GM12878 (cell line): ENCODE data around the gene SYNJ2. TPM values are rescaled to one million over a fixed set of nuclear protein-coding genes. Genes with fewer than 3 reads are reported as not detected.

ENCODE experiments used
- ATAC-seq: fragments of 200-7000 bp; cut with Tn5 transposase; 3 replicates; pipeline ENCODE4 v1.9.1; 2020; ENCODE audit warnings: mild to moderate bottlenecking, moderate library complexity
- BruUV-seq: library from RNA; stranded (reverse); fragments of 400-500 nt; replicated peaks from 2 replicates; lab custom pipeline; 2021; lab: Mats Ljungman, UMichigan
- CTCF ChIA-PET: fragments of 300-600 bp; sonication (Branson Sonifier 250); formaldehyde crosslinking; extraction: SDS; loops from one replicate; lab custom pipeline; 2021; ENCODE audit warnings: inconsistent platforms; lab: Yijun Ruan, JAX
- POLR2A ChIA-PET: fragments of 350-600 bp; formaldehyde crosslinking; extraction: SDS; loops from one replicate; lab custom pipeline; 2021; ENCODE audit warnings: inconsistent platforms; lab: Charles Lee
- RAD21 ChIA-PET: fragments of 300-600 bp; sonication (Branson Sonifier 250); formaldehyde crosslinking; loops from one replicate; lab custom pipeline; 2023; ENCODE audit warnings: antibody characterized with exemption; ENCODE audit not compliant: unreplicated experiment; lab: Charles Lee
- SMC1A ChIA-PET: fragments of 300-600 bp; sonication (Branson Sonifier 250); formaldehyde crosslinking; loops from one replicate; lab custom pipeline; 2023; ENCODE audit not compliant: unreplicated experiment, uncharacterized antibody; lab: Charles Lee
- DNase-seq: peaks from one replicate; pipeline ENCODE4 v3.0.0-alpha.2; 2011; ENCODE audit warnings: low read depth, low spot score
- FAIRE-seq: peaks from 3 replicates; lab custom pipeline; 2011; peaks lifted over from hg19 to GRCh38; lab: Jason Lieb, UNC
- H2AFZ ChIP-seq: 2 replicates; pipeline ENCODE4 v1.6.0; 2011; ENCODE audit warnings: low read depth, low read length, control low read depth; ENCODE audit not compliant: control insufficient read depth
- H3K27ac ChIP-seq: 2 replicates; pipeline ENCODE4 v1.5.1; 2011; ENCODE audit warnings: control low read depth; ENCODE audit not compliant: control insufficient read depth, insufficient read depth
- H3K27me3 ChIP-seq, 2 experiments: replicated peaks in 1 of 2; 2 replicates each; pipeline versions ENCODE4 v1.6.0 to v1.6.1; 2011; ENCODE audit warnings: low read length in 1 of 2; ENCODE audit not compliant: control insufficient read depth in 2 of 2, insufficient read depth in 2 of 2
- H3K36me3 ChIP-seq, 2 experiments: 2 replicates each; pipeline ENCODE4 v1.5.1; 2011; ENCODE audit warnings: low read length in 1 of 2; ENCODE audit not compliant: control insufficient read depth in 2 of 2, insufficient read depth in 2 of 2
- H3K4me1 ChIP-seq: 2 replicates; pipeline ENCODE4 v1.6.1; 2011; ENCODE audit warnings: mild to moderate bottlenecking, low read length, moderate library complexity, mixed read lengths; ENCODE audit not compliant: control insufficient read depth, insufficient read depth
- H3K4me2 ChIP-seq: 2 replicates; pipeline ENCODE4 v1.6.0; 2011; ENCODE audit warnings: control low read depth; ENCODE audit not compliant: control insufficient read depth, insufficient read depth
- H3K4me3 ChIP-seq: fragments of 200-600 bp; sonication (generic); 2 replicates; pipeline ENCODE4 v1.5.1; 2016
- H3K79me2 ChIP-seq: 2 replicates; pipeline ENCODE4 v1.6.0; 2011; ENCODE audit warnings: low read length; ENCODE audit not compliant: control insufficient read depth, insufficient read depth
- H3K9ac ChIP-seq: 2 replicates; pipeline ENCODE4 v1.8.0; 2011; ENCODE audit warnings: low read length, control low read depth, mixed read lengths; ENCODE audit not compliant: control insufficient read depth, insufficient read depth
- H3K9me3 ChIP-seq: replicated peaks from 3 replicates; pipeline ENCODE4 v1.5.1; 2011; ENCODE audit warnings: mild to moderate bottlenecking, low read length; ENCODE audit not compliant: control insufficient read depth, insufficient read depth
- H4K20me1 ChIP-seq: 2 replicates; pipeline ENCODE4 v1.6.0; 2011; ENCODE audit not compliant: control insufficient read depth, insufficient read depth
- CUX1 ChIP-seq: IDR thresholded peaks from 2 replicates; pipeline ENCODE4 v1.6.1; 2012; ENCODE audit warnings: improper control_type of control experiment, low read depth, low read length; ENCODE audit not compliant: insufficient replicate concordance
- EP300 ChIP-seq, 2 experiments: fragments of 150-350 bp in 1 of 2; IDR thresholded peaks; 2 replicates each; pipeline ENCODE4 v1.6.1; 2011 to 2012; ENCODE audit warnings: low read depth in 2 of 2, low read length in 2 of 2, borderline replicate concordance in 1 of 2, improper control_type of control experiment in 1 of 2, inconsistent platforms in 1 of 2; ENCODE audit not compliant: control insufficient read depth in 1 of 2
- IKZF2 ChIP-seq, 2 experiments: fragments of 450-650 bp; IDR thresholded peaks; 2 replicates each; pipeline ENCODE4 v1.6.1; 2017; ENCODE audit warnings: mild to moderate bottlenecking in 2 of 2, moderate library complexity in 2 of 2
- MTA2 ChIP-seq: fragments of 450-650 bp; IDR thresholded peaks from 2 replicates; pipeline ENCODE4 v1.6.1; 2016; ENCODE audit warnings: low read depth, mild to moderate bottlenecking, moderate library complexity
- NFIC ChIP-seq: IDR thresholded peaks from 2 replicates; pipeline ENCODE4 v1.6.1; 2012; ENCODE audit warnings: low read depth, mild to moderate bottlenecking, inconsistent platforms, low read length, moderate library complexity
- PML ChIP-seq: IDR thresholded peaks from 2 replicates; pipeline ENCODE4 v1.6.1; 2012; ENCODE audit warnings: low read length, inconsistent platforms
- POU2F2 ChIP-seq: IDR thresholded peaks from 3 replicates; pipeline ENCODE4 v1.6.1; 2011; ENCODE audit warnings: low read depth, mild to moderate bottlenecking, low read length, borderline replicate concordance
- RAD21 ChIP-seq: IDR thresholded peaks from 2 replicates; pipeline ENCODE4 v1.6.1; 2011; ENCODE audit warnings: mild to moderate bottlenecking, low read depth, low read length, moderate library complexity; ENCODE audit not compliant: insufficient read depth
- RUNX3 ChIP-seq: IDR thresholded peaks from 2 replicates; pipeline ENCODE4 v1.6.1; 2012; ENCODE audit warnings: low read length, inconsistent platforms
- TCF12 ChIP-seq: IDR thresholded peaks from 2 replicates; pipeline ENCODE4 v1.6.1; 2011; ENCODE audit warnings: low read depth, mild to moderate bottlenecking, low read length
- WGBS: methylation state at CpG from one replicate; pipeline ENCODE4 v1.1.6; 2016; ENCODE audit warnings: low lambda C conversion rate; ENCODE audit not compliant: insufficient replicate concordance, insufficient coverage; ENCODE audit errors: missing lambda C conversion rate; 5-methylcytosine and 5-hydroxymethylcytosine counted together
- in situ Hi-C: fragments of 300-500 bp; cut with MboI; formaldehyde crosslinking; loops from 9 replicates; pipeline ENCODE4 v1.14.3; 2018; ENCODE audit warnings: mixed read lengths
- intact Hi-C: fragments of 100-400 bp; cut with micrococcal nuclease; formaldehyde crosslinking; loops from one replicate; pipeline ENCODE4 v1.14.2; 2022; ENCODE audit not compliant: unreplicated experiment
- polyA plus RNA-seq, 11 experiments: library from polyadenylated mRNA; depleted of rRNA in 4 of 11; unstranded in 6 of 11; stranded (reverse) in 5 of 11; fragments of >200 nt; fragmentation: Nextera tagmentation in 4 of 11; fragmentation: Illumina TruSeq in 1 of 11; extraction: Ambion mirVana in 4 of 11; extraction: Trizol in 1 of 11; gene quantifications; 1 replicate in 1 of 11; 2 replicates in 10 of 11; pipeline versions ENCODE4 v1.2.1 to v1.2.3, GENCODE V29; 2011 to 2016; ENCODE audit warnings: inconsistent platforms in 2 of 11, missing spikeins in 2 of 11, low read depth in 1 of 11
- total RNA-seq, 4 experiments: library from RNA; depleted of rRNA in 3 of 4; stranded (reverse); fragments of >200 nt in 3 of 4; fragmentation: Illumina TruSeq in 1 of 4; extraction: Trizol in 1 of 4; gene quantifications; 2 replicates each; pipeline versions ENCODE4 v1.2.1 to v1.2.3, GENCODE V29; 2013 to 2021
- TF ChIP-seq, protein P1 (sequence below): fragments of 450-650 bp; IDR thresholded peaks from 2 replicates; pipeline ENCODE4 v1.6.1; 2016; ENCODE audit warnings: mild to moderate bottlenecking
- TF ChIP-seq, protein P2 (sequence below): fragments of 450-650 bp; formaldehyde crosslinking; IDR thresholded peaks from 2 replicates; pipeline ENCODE4 v1.5.0; 2022; ENCODE audit warnings: mild to moderate bottlenecking, missing genetic modification characterization

SYNJ2 gene
- total and polyA plus RNA-seq, 10 of the 15 experiments (the other 5 are each of a cell fraction or from before 2014, with no cell fraction given) = 0.11 to 1.8 (median 0.57) TPM

- Histone ChIP-seq H3K9me3 (no peaks in the 10 kb centered on the region; the same call in 2 of the 3 replicates), H3K4me2 (no peak overlapping the region), H3K27ac (no peak overlapping the region), H4K20me1 (no peaks in the 10 kb centered on the region; the same call in 1 of the 2 replicates), H2AFZ (no peak overlapping the region), H3K27me3 (no peaks in the 10 kb centered on the region), H3K4me3 (no peak overlapping the region), H3K9ac (no peak overlapping the region), H3K36me3 (no peaks in the 10 kb centered on the region; a peak in 1 of 4 replicates), H3K79me2 (peaks cover 5% of the 10 kb centered on the region), H3K4me1 (peaks cover 18% of the 10 kb centered on the region)
- ChIA-PET CTCF (interaction anchor here (1.5 to 1.7 kb wide), 2 partner anchors 10 to 12 kb away, joined by 5 to 6 read pairs; no protein-coding TSS in a partner anchor), RAD21 (no interaction called here), SMC1A (interaction anchor here (0.7 kb wide), 1 partner anchor 10 kb away, joined by 3 read pairs; no protein-coding TSS in a partner anchor), POLR2A (interaction anchor here (0.7 kb wide), 1 partner anchor 103 kb away, joined by 6 read pairs; no protein-coding TSS in a partner anchor)
- 96% methylated on average over 20 of the region's 20 CpGs for WGBS
- DNase-seq (no peak), ATAC-seq (no peak), FAIRE-seq (no peak)
- intact Hi-C loops = no loop called here
- no TSS peak for BruUV-seq
- in situ Hi-C loops = no loop called here
- TF ChIP-seq CUX1 (no peak), RUNX3 (no peak), MTA2 (no peak), PML (no peak), IKZF2 (IDR thresholded peaks at IDR 0.05) (no peak), NFIC (no peak), EP300 (IDR thresholded peaks at IDR 0.05; ENCODE audit: borderline replicate concordance in 1 of 2, control insufficient read depth in 1 of 2, low read depth in 2 of 2, low read length in 2 of 2) (no peak), RAD21 (no peak), TCF12 (no peak), POU2F2 (no peak)
- TF ChIP-seq, protein P1, sequence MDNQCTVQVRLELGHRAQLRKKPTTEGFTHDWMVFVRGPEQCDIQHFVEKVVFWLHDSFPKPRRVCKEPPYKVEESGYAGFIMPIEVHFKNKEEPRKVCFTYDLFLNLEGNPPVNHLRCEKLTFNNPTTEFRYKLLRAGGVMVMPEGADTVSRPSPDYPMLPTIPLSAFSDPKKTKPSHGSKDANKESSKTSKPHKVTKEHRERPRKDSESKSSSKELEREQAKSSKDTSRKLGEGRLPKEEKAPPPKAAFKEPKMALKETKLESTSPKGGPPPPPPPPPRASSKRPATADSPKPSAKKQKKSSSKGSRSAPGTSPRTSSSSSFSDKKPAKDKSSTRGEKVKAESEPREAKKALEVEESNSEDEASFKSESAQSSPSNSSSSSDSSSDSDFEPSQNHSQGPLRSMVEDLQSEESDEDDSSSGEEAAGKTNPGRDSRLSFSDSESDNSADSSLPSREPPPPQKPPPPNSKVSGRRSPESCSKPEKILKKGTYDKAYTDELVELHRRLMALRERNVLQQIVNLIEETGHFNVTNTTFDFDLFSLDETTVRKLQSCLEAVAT = no peak
- TF ChIP-seq, protein P2, sequence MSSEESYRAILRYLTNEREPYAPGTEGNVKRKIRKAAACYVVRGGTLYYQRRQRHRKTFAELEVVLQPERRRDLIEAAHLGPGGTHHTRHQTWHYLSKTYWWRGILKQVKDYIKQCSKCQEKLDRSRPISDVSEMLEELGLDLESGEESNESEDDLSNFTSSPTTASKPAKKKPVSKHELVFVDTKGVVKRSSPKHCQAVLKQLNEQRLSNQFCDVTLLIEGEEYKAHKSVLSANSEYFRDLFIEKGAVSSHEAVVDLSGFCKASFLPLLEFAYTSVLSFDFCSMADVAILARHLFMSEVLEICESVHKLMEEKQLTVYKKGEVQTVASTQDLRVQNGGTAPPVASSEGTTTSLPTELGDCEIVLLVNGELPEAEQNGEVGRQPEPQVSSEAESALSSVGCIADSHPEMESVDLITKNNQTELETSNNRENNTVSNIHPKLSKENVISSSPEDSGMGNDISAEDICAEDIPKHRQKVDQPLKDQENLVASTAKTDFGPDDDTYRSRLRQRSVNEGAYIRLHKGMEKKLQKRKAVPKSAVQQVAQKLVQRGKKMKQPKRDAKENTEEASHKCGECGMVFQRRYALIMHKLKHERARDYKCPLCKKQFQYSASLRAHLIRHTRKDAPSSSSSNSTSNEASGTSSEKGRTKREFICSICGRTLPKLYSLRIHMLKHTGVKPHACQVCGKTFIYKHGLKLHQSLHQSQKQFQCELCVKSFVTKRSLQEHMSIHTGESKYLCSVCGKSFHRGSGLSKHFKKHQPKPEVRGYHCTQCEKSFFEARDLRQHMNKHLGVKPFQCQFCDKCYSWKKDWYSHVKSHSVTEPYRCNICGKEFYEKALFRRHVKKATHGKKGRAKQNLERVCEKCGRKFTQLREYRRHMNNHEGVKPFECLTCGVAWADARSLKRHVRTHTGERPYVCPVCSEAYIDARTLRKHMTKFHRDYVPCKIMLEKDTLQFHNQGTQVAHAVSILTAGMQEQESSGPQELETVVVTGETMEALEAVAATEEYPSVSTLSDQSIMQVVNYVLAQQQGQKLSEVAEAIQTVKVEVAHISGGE (CRISPR knock-in tag) = no peak
These were observed 35.1 kb downstream of the SYNJ2 start for GRCh38 chr6:158016571-158017383.
